ENCODE results near the gene ITGB6.

Gene ITGB6

DNA sequence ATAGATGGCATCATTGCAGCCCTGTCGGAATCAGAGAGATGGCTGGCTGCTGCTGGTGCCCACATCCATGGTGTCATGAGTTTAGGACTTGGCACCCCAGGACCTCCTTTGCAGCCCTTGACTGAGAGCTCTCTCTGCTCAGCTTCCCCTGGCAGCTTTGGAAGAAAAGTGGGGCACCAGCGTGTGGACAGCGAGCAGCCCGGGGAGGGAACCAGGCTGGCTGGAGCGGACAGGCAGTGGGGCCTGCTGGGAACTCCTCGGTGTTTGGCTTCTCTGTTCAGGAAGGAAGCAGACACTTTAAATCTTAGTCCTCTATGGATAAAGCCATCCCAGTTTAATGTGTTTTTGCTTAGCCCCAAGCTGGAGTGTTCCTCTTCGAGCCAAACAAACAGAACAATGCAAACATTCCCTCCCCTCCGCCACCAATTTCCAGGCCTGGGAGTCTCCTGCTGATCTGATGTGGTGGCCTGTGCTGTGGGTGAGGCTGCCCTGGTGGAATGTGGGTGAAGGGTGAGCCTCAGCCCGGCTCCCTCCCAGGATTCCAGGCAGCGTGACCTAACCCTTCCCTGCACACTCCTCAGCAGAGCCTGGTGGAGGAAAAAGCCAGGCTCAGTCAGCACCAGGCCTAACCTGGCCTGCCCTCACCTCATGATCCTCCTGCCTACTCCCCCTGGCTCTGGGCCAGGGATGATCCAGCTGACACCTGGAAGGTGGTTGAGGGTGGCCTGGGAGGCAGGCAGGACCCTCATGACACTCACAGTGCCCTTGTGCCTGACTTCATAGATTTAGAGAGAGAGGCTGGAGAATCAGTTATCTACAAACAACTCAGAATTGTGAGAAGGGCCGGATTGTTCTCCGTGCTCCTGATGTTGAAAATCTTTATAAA lies 21.6 kb upstream of the ITGB6 start:
- DNase-seq = no peak

DNA sequence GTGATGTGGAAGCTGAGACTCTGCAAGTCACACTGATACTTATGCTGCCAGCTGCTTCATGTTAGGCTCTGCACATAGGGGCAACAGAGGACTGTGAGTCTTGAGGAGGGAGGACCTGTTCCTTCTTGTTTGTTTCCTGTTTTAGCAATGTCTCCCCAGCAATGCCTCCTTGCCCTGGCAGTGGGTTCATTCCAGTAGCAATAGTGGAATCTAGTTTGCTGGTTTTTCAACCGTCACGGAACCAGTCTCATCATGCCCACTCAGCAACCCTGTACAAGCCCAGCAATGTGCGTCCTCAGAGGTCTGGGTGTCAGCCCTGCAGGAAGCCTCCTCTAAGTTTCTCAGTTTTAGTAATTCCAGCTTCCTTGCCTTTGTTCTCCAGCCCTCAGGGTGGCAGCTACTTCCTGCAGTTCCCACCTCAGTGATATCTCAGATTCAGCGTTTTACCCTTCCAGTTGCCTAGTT lies 20.5 kb upstream of the ITGB6 start:
- DNase-seq = no peak

DNA sequence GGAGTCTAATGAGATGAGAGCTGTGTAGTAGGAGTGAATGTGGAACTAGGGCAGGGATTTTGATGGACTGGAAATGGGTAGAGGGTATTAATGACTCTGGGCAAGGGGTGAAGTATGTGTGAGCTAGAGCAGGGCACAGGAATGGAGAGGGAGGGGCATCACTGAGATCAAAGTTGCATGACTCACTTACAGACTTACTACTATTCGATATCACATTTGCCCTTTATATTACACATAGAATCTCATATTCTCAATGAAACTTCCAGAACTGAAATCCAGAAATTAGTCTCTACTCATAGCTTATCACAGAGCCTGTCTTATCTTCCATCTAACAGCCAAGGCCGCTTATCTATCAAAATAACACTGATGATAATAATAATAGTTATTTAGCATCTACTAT lies 20.0 kb upstream of the ITGB6 start:
- DNase-seq = no peak

DNA sequence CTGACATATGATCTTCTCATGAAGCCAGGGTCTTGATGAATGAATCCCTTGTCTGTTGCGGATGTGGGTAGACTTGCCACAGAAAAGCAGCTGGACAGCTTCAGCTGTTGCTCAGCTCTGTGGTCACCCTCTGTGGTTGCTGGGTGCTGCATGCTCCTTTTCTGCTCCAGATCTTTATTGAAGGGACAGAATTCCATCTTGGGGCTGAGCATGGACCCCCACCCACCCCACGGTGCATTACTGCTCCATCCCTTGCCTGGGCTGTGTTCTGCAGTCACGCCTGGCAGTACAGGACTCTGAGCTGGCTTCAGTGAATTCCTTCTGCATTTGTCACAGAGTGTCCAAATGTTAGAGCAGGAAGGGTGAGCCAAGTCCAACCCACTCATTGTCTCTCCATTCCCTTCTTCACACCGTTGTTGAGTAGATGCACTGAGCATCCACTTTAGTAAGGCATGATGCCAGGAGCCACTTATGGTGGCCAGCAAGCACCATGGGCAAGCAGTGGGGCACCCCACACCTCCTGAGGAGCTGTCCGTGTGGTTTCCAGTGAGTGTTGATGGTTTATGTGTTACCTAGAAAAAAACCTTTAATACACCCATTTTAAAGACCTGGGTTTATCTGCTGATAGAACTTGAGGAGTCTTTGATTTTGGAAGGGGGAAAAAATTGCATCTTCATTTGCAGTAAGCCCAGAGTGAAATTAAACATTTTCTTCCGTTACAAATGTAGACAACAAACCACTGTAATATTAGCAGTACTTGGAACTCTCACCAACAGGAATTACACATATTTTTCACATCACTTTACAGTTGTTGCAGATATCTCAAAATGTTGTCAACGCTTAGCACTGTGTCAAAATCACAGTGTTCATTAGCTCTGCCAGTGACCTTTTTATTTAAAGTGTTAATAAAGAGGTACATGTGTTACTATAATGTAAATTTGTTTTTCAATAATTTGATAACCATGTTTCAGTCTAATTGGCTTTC lies 14.7 kb upstream of the ITGB6 start:
- DNase-seq = no peak

DNA sequence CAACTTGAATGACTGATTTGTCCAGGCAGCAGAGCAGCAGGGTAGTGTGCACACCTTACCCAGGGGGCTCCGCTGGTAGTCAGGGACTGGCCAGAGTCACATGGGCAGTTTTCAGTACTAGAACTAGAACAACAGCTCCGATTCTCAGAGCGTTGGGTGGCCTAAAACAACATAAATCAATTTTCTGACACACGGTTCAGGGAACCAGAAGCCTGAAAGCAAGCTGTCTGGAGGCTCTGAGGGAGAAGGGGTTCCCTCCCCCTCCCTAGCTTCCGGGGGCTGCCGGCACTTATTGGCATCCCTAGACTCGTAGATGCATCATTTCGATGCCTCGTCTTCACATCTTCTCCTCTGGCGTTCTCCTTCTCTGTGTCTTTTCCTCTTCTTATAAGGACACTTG lies 13.4 kb upstream of the ITGB6 start:
- no peak for DNase-seq

DNA sequence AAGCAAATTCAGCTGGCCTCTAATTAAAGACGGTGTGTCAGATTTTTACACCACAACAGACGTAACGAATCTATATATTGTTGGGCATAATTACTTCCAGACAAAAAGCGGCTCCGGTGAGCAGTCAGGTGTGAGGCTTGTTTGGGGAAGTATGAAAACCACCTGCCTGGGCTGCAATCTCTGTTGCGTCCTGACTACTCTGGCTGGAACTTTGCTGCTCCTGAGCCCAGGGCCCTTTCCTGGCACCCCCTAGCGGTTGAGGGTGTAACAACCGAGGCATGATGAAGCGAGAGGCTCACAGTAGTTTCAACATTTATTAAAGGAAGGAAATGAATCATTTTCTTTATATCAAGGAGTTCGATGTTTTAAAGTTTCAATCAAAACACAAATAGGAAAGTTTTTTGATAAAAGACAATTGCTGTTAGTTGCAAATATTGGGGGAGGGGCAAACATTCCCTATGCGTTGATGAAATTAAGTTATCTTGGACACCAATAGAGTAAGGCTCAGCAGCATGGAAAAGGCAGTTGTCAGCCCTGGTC lies 10.6 kb upstream of the ITGB6 start:
- peak; percentile 7 for DNase-seq

DNA sequence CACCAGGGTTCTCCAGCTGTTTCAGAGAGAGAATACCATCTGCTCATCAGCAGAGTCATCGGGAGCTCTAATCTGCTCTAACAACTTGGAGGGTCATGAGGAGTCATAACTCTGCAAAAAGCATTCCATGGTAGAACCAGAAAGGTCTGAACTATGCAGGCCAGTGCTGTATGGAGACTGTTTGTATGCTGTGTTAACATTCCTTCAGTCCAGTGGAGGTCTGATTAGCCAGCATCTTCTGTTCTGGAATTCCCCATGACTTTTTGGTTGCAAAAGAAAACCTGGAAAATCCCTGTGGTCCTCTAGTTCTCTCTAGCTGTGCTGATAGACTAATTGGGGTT lies 9.4 kb upstream of the ITGB6 start:
- no peak for DNase-seq

DNA sequence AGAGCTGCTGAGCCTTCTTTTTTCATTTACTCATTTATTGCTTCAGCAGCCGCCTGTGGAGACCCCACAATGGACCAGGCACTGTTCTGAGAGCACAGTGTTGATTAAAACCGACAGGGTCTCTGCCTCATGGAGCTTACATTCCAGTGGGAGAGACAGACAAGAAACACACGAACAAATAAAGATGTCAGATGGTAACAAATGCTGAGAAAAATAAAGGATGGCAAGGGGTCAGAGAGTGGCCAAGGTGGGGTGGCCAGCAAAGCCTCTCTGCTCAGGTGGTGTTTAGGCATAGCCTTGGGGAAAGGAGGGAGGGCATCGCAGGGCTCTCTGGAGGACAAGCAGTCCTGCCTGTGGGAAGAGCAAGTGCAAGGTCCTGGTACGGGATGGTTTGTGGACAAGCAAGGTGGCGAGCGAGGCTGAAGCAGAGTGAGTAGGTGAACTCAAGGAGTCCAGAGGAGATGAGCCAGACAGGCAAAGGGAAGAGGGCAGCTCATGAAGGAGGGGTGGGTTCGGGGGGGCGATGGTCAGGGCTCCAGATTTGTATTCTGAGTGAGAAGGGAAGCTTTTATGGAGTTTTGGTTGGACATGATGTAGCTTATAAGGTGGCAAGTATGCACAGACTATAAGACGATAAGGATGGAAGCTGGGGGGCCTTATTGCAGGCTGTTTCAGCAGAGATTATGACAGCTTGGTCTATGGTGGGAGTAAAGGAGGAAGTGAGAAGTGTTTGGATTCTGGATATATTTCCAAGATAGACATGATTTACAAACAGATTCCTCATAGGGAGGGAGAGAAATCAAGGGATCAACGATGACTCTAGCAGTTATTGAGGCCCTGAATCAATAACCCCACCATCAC lies 8.8 kb upstream of the ITGB6 start:
- DNase-seq = no peak

DNA sequence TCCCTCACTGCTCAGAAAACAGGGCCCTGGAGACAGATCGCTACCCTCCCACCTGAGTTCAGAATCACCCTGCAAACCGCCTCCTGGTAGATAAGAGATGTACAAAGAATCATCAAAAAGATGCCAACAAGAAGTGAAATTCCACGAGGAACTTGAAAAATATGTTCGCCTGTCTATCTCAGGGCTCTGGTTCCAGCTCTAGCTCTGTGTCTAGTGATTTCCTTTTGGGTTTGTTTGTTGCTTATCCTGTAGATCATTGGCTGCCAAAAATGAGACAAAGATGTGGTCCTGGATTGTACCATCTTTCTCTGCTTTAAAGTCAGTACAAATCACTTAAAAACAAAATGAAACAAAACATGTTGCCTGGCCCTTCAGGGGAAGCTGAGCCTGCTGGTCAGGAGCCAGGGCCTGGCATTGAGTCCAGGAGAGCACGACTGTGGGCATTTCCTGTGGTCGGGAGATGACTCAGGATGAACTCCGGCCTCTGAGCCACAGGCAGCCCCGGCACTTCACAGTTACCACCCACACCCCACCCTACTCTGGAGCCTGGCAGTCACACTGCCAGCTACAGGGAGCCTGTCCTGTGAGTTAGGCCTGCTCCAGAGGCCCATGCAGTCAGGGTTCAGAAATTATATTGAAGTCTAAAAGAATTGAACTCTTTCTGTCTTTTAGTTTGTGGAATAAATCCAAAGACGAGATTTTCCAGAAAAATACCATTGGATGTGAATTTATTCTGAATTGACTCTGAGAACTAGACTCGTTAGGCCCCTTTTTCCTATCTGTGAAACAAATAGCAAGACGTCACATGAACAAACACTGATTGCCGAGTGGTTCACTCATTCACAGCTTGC lies 8.0 kb upstream of the ITGB6 start:
- no peak for DNase-seq

DNA sequence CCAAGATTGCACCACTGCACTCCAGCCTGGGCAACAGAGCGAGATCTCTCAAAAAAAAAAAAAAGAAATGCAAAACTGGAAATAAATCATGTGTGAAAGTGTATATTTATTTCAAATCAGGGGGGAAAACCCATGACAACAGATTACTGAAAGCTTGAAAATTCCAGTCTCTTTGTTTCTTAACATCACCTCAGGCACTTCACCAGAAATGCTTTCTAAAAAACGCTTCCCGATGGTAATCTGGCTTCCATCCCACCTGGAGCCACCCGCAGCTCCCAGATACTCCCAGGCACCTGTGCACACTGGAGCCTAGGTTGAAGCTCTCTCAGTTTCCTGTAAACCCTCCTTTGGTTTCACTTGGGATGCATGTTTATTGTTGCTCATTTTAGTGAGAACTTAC lies 7.2 kb upstream of the ITGB6 start:
- no peak for DNase-seq

DNA sequence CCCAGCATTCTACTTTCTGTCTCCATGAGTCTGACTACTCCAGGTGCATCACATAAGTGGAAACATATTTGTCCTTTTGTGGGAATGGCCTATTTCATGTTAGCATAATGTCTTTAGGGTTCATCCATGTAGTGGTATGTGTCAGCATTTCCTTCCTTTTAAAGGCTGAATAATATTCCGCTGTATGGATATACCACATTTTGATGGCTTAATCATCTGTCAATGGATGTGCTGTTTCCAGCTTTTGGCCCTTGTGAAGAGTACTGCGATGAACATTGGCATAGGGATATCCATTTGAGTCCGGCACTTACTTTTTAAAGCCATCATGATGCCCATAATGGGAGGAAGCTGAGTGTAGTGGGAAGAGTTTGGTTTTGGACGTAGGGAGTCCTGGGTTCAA lies 6.4 kb upstream of the ITGB6 start:
- no peak for DNase-seq

DNA sequence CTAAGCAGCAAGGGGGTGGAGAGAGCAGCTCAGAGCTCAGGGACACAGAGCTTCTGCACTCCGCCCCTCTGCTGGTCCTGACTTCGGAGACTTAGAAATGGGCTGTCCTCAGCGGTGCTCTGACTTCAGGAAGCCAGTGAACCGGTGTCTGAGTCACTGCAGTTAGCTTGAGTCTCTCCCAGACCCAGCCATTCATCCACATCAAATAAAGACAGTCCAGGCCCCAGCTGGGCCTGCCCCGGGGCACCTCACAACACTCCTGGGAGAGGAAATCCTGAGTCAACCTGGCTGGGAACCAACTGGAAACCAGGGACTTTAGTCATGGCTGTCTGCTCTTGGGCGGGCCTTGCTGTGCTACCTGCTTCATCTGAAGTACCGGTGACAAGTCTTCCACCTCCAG lies 5.4 kb upstream of the ITGB6 start:
- DNase-seq = no peak

DNA sequence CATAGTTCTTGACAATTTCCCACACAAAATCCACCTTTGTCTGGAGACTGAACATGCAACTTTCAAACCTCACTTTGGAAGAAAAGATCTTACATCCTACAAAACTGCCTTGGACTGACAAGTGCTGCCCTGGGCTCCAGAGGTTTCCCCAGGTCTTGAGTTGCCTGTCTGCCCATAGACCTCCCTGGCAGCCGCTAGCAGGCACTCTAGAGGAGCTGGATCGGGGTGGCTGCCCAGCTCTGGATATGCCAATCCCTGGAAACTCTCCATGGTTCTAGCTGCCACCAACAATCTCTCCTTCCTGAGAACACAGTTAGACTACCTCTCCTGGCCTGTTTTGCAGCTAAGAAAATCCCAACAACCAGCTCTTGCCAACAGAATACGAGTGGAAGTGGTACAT lies 3.4 kb upstream of the ITGB6 start:
- DNase-seq = no peak

DNA sequence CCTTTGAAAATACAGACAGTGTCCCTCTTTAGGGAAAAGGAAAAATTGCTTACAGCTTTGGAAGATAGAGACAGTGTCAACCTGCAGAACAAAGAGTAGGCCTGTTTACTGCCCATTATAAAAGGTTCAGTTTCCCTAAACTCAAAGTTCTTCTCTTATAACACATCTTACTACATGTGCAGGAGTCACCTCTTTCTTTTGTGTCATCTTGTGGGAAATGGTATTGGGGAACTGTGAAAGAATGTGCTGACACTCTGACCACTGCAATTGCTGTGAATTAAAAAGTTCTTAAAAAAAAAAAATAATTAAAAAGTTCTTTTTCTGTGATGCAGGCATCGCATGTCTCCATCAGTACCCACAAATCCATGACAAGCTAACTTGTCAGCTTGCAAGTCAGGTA lies 2.9 kb upstream of the ITGB6 start:
- DNase-seq = no peak

DNA sequence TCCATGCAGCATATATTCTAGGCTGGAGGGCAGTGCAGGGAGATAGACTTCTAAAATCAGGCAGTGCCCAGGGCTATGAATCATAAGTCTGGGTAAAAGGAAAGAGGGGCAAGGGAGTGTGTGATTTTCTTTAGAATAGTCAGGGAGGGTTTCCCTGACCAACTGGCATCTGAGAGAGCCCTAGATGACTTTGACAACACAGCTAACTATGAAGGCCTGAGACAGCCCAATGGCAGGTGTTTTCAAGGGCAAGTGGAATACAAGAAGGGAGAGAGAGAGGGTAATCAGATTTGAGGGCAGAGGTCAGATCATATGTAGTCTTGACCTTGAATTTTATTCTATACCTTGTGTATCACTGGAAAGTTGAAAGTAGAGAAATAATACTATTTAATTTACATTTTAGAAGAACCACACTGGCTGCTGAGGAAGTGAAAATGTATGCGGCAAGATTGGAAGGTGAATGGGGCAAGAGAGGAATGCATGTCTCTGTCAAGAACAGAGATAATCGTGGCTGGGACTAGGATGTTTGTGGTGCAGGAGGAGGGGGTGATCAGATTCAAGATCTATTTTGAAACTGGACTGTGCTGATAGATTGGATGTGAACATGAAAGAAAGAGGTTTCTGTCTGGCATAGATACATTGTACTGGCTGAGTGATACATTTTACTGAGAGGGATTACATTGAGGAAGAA lies 1.9 kb upstream of the ITGB6 start:
- DNase-seq = no peak

DNA sequence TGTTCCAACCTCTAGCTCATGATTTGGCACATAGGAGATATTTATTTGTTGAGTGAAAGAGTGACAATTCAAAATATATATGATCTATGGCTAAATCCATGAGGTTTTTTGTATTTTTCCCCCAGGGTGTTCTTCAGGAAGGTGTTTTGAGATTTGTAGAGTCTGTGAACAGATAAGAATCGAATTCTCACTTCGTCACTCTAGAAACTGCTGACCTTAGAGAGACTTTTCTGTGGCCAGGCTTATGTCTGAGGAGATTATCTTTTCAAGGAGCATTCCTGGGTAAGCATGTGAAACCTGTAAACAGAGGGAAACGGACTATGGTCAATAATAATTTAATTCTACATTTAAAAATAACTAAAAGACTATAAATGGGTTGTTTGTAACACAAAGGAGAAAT lies 849 bp upstream of the ITGB6 start:
- DNase-seq = no peak

DNA sequence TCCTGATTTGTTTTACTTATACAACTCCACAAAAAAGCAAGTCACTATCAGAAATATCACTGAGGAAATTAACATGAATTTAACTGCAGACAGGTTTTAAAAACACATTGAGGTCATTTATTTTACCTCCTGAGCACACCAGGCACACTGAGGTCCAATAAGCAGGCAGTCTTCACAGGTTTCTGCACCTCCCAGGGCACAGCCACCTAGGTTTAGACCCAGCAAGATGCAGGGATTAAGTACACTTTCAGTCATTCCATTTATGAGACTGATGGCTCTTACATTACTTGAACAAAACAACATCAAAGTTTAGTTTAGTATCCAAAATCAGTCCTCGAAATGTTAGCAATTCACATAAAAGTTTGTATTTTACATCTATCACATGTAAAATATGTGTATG lies 1.0 kb downstream of the ITGB6 start:
- DNase-seq = no peak

DNA sequence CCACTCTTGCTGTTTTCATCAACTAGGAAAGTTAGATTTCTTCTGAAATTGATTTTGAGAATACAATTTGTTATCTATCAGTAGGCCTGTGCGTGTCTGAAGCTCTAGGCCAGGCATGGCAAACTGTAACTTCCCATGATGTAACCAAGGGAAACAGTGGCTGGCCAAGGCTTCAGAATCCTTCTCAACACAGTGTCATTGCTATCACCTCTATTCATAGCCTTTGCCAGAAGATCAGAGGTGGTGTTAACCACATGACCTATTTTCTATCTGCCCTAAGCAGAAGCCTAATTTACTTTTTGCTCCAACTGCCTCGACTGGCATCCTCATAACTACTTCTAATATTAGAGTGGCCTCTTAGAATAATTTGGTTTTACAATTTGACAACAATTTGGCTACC lies 2.5 kb downstream of the ITGB6 start:
- no peak for DNase-seq

DNA sequence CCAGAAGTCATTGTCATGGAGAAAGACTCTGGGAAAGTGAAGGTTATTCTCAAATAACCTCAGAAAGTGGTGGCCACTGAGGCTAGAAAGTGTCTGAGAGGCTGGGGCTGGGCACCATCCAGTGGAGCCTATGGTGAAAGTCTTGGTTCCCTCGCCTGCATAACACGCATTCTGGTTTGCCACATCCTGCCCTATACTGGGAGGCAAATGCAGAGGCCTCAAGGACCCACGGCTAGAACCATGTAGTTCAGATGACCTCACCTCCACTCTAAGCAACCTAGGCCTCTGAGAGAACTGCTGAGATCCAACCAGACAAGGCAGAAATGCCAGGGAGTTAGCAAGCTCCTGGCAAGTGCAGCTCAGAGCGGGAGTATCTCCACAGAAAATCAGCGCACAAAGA lies 5.1 kb downstream of the ITGB6 start:
- DNase-seq = no peak

DNA sequence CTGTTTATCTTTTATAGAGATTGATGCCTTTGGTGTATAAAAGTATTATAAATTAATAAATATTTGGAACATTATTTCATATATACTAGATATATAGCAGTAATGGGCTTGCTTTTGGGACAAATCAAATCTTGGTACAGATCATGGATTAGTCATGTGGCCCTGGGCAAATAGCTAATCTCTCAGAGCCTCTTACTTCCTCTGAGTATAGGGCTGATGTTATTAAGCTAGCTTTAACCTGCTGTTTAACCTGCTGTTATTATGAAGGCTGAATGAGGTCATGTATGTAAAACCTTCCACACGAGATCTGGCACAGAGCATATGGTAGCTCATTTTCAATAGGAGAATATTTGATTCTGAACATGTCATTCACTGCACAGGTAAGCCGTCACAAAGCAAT lies 5.7 kb downstream of the ITGB6 start:
- DNase-seq = no peak

All from NCI-H146 (cell line).